Measurements from ENCODE around the gene NDE1. TPM values are rescaled to one million over a fixed set of nuclear protein-coding genes. Genes with fewer than 3 reads are reported as not detected.

NDE1 gene
- total RNA-seq, 4 donors from 2014 or later: 46.1 to 94.9 (median 70.1) TPM

DNA sequence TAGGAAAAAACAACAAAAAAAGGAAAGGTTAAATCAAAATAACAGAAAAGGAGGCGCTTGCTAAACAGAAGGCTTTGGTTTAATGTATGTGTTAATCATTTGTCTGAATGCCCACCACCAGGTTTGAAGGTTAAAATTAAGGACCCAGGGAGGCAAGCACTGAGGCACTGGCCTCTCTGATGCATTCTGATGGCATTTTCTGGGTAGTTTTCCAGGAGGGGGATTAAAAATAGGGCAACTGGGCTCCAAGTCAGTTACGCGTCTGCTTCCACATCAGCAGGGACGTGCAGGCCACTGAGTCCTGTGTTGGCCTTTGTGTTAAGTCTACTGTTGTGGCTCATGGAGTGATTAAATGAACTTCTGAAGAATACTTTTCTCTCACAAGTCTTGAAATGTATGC lies 34.0 kb upstream of the NDE1 start:
- Histone ChIP-seq H3K27ac (replicated peaks in 1 of 4) (no peak overlapping the region), H3K4me3 (no peak overlapping the region), H3K36me3 (peaks cover 75 to 100% (median 98%) of the 10 kb centered on the region in 4 donors), H3K4me1 (no peaks in the 10 kb centered on the region), H3K27me3 (no peaks in the 10 kb centered on the region), H3K9me3 (no peaks in the 10 kb centered on the region)
- no peak for DNase-seq (ENCODE audit: extremely low spot score)
- TF ChIP-seq EP300 (IDR thresholded peaks at IDR 0.05) (no peak), POLR2A (IDR thresholded peaks at IDR 0.05; ENCODE audit: low read depth) (no peak), POLR2AphosphoS5 (IDR thresholded peaks at IDR 0.05) (no peak)
- TF ChIP-seq, protein P1, sequence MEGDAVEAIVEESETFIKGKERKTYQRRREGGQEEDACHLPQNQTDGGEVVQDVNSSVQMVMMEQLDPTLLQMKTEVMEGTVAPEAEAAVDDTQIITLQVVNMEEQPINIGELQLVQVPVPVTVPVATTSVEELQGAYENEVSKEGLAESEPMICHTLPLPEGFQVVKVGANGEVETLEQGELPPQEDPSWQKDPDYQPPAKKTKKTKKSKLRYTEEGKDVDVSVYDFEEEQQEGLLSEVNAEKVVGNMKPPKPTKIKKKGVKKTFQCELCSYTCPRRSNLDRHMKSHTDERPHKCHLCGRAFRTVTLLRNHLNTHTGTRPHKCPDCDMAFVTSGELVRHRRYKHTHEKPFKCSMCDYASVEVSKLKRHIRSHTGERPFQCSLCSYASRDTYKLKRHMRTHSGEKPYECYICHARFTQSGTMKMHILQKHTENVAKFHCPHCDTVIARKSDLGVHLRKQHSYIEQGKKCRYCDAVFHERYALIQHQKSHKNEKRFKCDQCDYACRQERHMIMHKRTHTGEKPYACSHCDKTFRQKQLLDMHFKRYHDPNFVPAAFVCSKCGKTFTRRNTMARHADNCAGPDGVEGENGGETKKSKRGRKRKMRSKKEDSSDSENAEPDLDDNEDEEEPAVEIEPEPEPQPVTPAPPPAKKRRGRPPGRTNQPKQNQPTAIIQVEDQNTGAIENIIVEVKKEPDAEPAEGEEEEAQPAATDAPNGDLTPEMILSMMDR (IDR thresholded peaks at IDR 0.05): no peak
- intact Hi-C loops (cut with DNase I): loop anchor here (10.0 kb wide), 1 partner anchor 191 kb away; no protein-coding TSS in a partner anchor
- 93% methylated on average over 4 of the region's 4 CpGs for WGBS

DNA sequence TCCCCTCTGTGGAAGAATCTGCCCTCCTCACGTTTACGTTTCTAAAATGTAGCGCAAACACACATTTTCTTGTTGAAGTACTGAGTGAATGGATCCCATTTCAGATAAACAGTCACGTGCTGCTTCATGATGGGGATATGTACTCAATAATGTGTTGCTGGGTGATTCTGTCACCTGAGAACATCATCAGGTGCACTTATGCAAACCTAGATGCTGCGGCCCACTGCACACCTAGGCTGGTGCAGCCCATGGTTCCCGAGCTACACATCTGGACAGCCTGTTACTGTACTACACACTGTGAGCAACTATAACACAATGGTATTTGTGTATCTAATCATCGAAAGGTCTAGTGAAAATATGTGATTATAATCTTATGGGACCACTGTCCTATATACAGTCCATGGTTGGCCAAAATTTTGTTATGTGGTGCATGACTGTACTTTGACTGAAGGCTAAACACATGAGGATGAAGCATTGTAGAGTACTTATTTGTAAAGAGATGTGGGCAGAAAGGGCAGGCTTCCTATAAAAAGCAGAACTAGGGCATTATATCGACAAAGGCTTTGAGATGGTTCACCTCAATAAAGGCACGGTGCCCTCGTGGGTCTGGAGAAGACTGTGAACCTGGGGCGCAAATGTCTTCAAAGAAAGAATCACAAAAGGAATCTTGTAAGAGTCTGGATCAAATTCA lies 33.4 kb upstream of the NDE1 start:
- DNase-seq (ENCODE audit: extremely low spot score): no peak
- Histone ChIP-seq H3K36me3 (peaks cover 74 to 100% (median 98%) of the 10 kb centered on the region in 4 donors), H3K4me3 (no peak overlapping the region), H3K9me3 (no peaks in the 10 kb centered on the region), H3K27ac (replicated peaks in 1 of 4) (no peak overlapping the region), H3K4me1 (no peaks in the 10 kb centered on the region), H3K27me3 (no peaks in the 10 kb centered on the region)
- WGBS: 89% methylated on average over 11 of the region's 11 CpGs
- TF ChIP-seq EP300 (IDR thresholded peaks at IDR 0.05): no peak
- TF ChIP-seq POLR2AphosphoS5 (IDR thresholded peaks at IDR 0.05): no peak
- TF ChIP-seq, protein P1 (IDR thresholded peaks at IDR 0.05): no peak
- no peak for TF ChIP-seq POLR2A (IDR thresholded peaks at IDR 0.05; ENCODE audit: low read depth)
- intact Hi-C loops (cut with DNase I): loop anchor here (10.0 kb wide), 1 partner anchor 192 kb away; no protein-coding TSS in a partner anchor

DNA sequence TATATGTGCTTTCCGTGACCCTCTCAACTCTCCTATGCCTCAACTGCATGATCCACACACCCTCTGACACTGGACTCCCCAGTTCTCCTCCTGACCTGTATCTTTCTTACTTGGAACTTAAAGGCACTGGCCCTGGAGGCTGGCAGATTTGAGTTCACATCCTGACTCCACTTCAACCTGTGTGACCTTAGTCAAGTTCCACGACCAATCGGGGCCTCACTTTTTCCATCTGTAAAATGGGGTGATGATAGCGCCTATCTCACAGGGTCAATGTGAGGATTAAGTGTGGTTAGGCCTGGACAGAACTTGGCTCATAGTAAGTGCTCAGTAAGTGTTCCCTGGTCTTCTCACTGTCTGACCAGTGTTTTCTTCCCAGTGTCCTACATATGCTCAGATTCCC lies 32.1 kb upstream of the NDE1 start:
- no peaks in the 10 kb centered on the region for H3K27me3 ChIP-seq
- intact Hi-C loops (cut with DNase I): loop anchor here (10.0 kb wide), 1 partner anchor 193 kb away; no protein-coding TSS in a partner anchor
- H3K27ac ChIP-seq (replicated peaks in 1 of 4): no peak overlapping the region

DNA sequence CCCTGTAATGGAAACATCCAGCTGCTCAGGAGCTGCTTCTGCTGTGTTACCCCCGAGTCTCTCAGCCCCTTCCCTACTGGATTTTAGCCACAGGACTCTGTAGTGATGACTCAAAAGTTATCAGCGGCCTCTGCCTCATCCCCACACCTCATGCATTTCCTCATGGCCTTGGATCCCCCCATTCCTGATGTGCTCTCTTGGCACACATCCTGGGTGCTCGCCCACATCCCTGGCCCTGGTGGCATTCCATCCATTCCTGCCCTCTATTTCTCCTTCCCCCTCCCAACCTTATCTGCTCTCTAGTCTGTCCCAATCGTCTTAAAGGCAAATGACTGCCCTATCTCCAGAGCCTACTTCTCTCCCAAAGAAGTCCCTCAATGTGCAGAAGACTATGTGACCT lies 31.7 kb upstream of the NDE1 start:
- TF ChIP-seq POLR2AphosphoS5 (IDR thresholded peaks at IDR 0.05) (no peak), POLR2A (IDR thresholded peaks at IDR 0.05; ENCODE audit: low read depth) (no peak), EP300 (IDR thresholded peaks at IDR 0.05) (no peak)
- TF ChIP-seq, protein P1 (IDR thresholded peaks at IDR 0.05): no peak
- 90% methylated on average over 4 of the region's 4 CpGs for WGBS
- Histone ChIP-seq H3K4me3 (no peak overlapping the region), H3K4me1 (no peaks in the 10 kb centered on the region), H3K9me3 (no peaks in the 10 kb centered on the region), H3K27ac (replicated peaks in 1 of 4) (no peak overlapping the region), H3K36me3 (peaks cover 67 to 100% (median 97%) of the 10 kb centered on the region in 4 donors), H3K27me3 (no peaks in the 10 kb centered on the region)
- intact Hi-C loops (cut with DNase I): loop anchor here (10.0 kb wide), 1 partner anchor 194 kb away; no protein-coding TSS in a partner anchor
- DNase-seq (ENCODE audit: extremely low spot score): no peak

More for the DNA sequence above, 32.1 kb upstream of the NDE1 start:
- H3K9me3 ChIP-seq: no peaks in the 10 kb centered on the region
- DNase-seq (ENCODE audit: extremely low spot score): no peak
- peaks cover 66 to 100% (median 98%) of the 10 kb centered on the region in 4 donors for H3K36me3 ChIP-seq
- TF ChIP-seq POLR2AphosphoS5 (IDR thresholded peaks at IDR 0.05): no peak
- TF ChIP-seq POLR2A (IDR thresholded peaks at IDR 0.05; ENCODE audit: low read depth): no peak
- no peak for TF ChIP-seq EP300 (IDR thresholded peaks at IDR 0.05)
- TF ChIP-seq, protein P1 (IDR thresholded peaks at IDR 0.05): no peak
- H3K4me3 ChIP-seq: no peak overlapping the region
- 95% methylated on average over 4 of the region's 4 CpGs for WGBS
- H3K4me1 ChIP-seq: no peaks in the 10 kb centered on the region

Measured in esophagus muscularis mucosa (tissue), 4 donors.